ENCODE data around the gene POLR3H. TPM values are rescaled to one million over a fixed set of nuclear protein-coding genes. Genes with fewer than 3 reads are reported as not detected.

Gene POLR3H
- total and polyA plus RNA-seq, 10 donors, result 12.6 to 30.9 (median 19.3) TPM

- no peak overlapping the region for H3K4me3 ChIP-seq
- intact Hi-C loops (cut with DNase I; ENCODE audit: low total_unique reads), result no loop called here
- no peaks in the 10 kb centered on the region for H3K9me3 ChIP-seq
- H3K27ac ChIP-seq, result peak overlapping the region; percentile 54 to 87 (median 76)
- TF ChIP-seq, protein P1, sequence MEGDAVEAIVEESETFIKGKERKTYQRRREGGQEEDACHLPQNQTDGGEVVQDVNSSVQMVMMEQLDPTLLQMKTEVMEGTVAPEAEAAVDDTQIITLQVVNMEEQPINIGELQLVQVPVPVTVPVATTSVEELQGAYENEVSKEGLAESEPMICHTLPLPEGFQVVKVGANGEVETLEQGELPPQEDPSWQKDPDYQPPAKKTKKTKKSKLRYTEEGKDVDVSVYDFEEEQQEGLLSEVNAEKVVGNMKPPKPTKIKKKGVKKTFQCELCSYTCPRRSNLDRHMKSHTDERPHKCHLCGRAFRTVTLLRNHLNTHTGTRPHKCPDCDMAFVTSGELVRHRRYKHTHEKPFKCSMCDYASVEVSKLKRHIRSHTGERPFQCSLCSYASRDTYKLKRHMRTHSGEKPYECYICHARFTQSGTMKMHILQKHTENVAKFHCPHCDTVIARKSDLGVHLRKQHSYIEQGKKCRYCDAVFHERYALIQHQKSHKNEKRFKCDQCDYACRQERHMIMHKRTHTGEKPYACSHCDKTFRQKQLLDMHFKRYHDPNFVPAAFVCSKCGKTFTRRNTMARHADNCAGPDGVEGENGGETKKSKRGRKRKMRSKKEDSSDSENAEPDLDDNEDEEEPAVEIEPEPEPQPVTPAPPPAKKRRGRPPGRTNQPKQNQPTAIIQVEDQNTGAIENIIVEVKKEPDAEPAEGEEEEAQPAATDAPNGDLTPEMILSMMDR (IDR thresholded peaks at IDR 0.05 in 8 of 11, conservative IDR thresholded peaks at IDR 0.05 in 3 of 11), result peak in 1 of 11 experiments; percentile 23
- TF ChIP-seq POLR2AphosphoS5 (IDR thresholded peaks at IDR 0.05) (peak; percentile 68 to 71 (median 69)), POLR2A (IDR thresholded peaks at IDR 0.05) (no peak)
- H3K4me1 ChIP-seq, result peaks cover 20 to 47% (median 37%) of the 10 kb centered on the region in 6 donors
- H3K27me3 ChIP-seq (replicated peaks in 1 of 7), result no peaks in the 10 kb centered on the region
- 34 to 59% (median 48%) methylated on average over 9 to 17 of the region's 17 CpGs for WGBS, 5 donors
- H3K36me3 ChIP-seq, result peaks cover 0 to 92% (median 55%) of the 10 kb centered on the region in 6 donors
- DNase-seq, result peak; percentile 88
Observed at GRCh38 chr22:41524809-41525449, 19.3 kb downstream of the POLR3H start.

DNA sequence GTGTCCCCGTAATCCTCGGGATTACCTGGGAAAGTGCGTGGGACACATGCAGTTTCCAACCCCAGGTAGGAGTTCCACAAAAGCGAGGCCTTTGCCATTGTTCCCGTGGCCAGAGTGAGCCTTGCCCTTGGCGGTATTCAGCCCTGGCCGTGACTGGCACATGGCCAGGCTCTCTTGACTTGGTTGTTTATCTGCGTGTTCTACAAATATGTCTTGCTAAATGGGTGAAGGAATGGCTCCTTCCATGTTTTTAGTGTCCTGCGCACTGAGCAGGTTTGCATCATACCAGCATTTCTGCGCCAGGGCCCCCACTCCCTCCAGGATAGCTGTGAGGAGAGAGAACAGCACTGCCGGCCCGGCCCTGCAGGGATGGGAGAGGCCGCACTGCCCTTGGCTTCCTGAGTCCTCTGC is 20.0 kb downstream of the POLR3H start:
- no peak for DNase-seq
- Histone ChIP-seq H3K36me3 (peaks cover 0 to 92% (median 55%) of the 10 kb centered on the region in 6 donors), H3K27ac (peak overlapping the region; percentile 54 to 87 (median 76)), H3K9me3 (no peaks in the 10 kb centered on the region), H3K4me3 (no peak overlapping the region), H3K4me1 (peaks cover 20 to 47% (median 37%) of the 10 kb centered on the region in 6 donors), H3K27me3 (replicated peaks in 1 of 7) (no peaks in the 10 kb centered on the region)
- 52 to 84% (median 68%) methylated on average over 9 to 13 of the region's 13 CpGs for WGBS, 5 donors
- TF ChIP-seq POLR2A (IDR thresholded peaks at IDR 0.05), result no peak
- peak in 1 of 3 donors; percentile 32 for TF ChIP-seq POLR2AphosphoS5 (IDR thresholded peaks at IDR 0.05)
- intact Hi-C loops (cut with DNase I; ENCODE audit: low total_unique reads), result no loop called here

GRCh38 chr22:41523464-41524221 is 20.6 kb downstream of the POLR3H start:
- H3K27ac ChIP-seq, result peak overlapping the region; percentile 54 to 87 (median 76)
- WGBS, 5 donors, result 46 to 71% (median 69%) methylated on average over 13 to 21 of the region's 21 CpGs
- no peaks in the 10 kb centered on the region for H3K9me3 ChIP-seq
- no peaks in the 10 kb centered on the region for H3K27me3 ChIP-seq (replicated peaks in 1 of 7)
- DNase-seq, result peak; percentile 82
- H3K4me3 ChIP-seq, result no peak overlapping the region
- H3K4me1 ChIP-seq, result peaks cover 20 to 47% (median 37%) of the 10 kb centered on the region in 6 donors
- no peak for TF ChIP-seq POLR2A (IDR thresholded peaks at IDR 0.05)
- TF ChIP-seq POLR2AphosphoS5 (IDR thresholded peaks at IDR 0.05), result peak; percentile 24 to 72 (median 62)
- TF ChIP-seq, protein P1 (IDR thresholded peaks at IDR 0.05 in 8 of 11, conservative IDR thresholded peaks at IDR 0.05 in 3 of 11), result no peak
- H3K36me3 ChIP-seq, result peaks cover 0 to 92% (median 55%) of the 10 kb centered on the region in 6 donors
- intact Hi-C loops (cut with DNase I; ENCODE audit: low total_unique reads), result no loop called here

- Histone ChIP-seq H3K9me3 (no peaks in the 10 kb centered on the region), H3K27me3 (replicated peaks in 1 of 7) (no peaks in the 10 kb centered on the region), H3K4me1 (peaks cover 24 to 54% (median 41%) of the 10 kb centered on the region in 6 donors), H3K4me3 (no peak overlapping the region), H3K27ac (peak overlapping the region; percentile 54 to 87 (median 76)), H3K36me3 (peaks cover 0 to 92% (median 51%) of the 10 kb centered on the region in 6 donors)
- TF ChIP-seq POLR2AphosphoS5 (IDR thresholded peaks at IDR 0.05) (peak in 1 of 3 donors; percentile 4), POLR2A (IDR thresholded peaks at IDR 0.05) (no peak)
- intact Hi-C loops (cut with DNase I; ENCODE audit: low total_unique reads), result no loop called here
- WGBS, 5 donors, result 88 to 96% (median 93%) methylated on average over 9 of the region's 9 CpGs
- DNase-seq, result no peak
Observed at GRCh38 chr22:41522813-41523212, 21.5 kb downstream of the POLR3H start.

GRCh38 chr22:41521126-41521525 is 23.1 kb downstream of the POLR3H start:
- intact Hi-C loops (cut with DNase I; ENCODE audit: low total_unique reads), result no loop called here
- no peak overlapping the region for H3K27ac ChIP-seq
- 93 to 98% (median 95%) methylated on average over 3 of the region's 3 CpGs for WGBS, 5 donors
- no peaks in the 10 kb centered on the region for H3K27me3 ChIP-seq (replicated peaks in 1 of 7)
- no peak for DNase-seq
- no peaks in the 10 kb centered on the region for H3K9me3 ChIP-seq
- TF ChIP-seq POLR2A (IDR thresholded peaks at IDR 0.05), result no peak
- TF ChIP-seq, protein P1 (IDR thresholded peaks at IDR 0.05 in 8 of 11, conservative IDR thresholded peaks at IDR 0.05 in 3 of 11), result no peak
- no peak for TF ChIP-seq POLR2AphosphoS5 (IDR thresholded peaks at IDR 0.05)
- H3K4me3 ChIP-seq, result no peak overlapping the region
- H3K4me1 ChIP-seq, result peaks cover 22 to 53% (median 38%) of the 10 kb centered on the region in 6 donors
- H3K36me3 ChIP-seq, result peaks cover 0 to 92% (median 49%) of the 10 kb centered on the region in 6 donors
